GM18511 (cell line): ENCODE data around the gene STOM.

Experiments used
- ATAC-seq: cut with Tn5 transposase; IDR thresholded peaks from one replicate; pipeline ENCODE4 v1.9.1; 2021; ENCODE audit warnings: mild to moderate bottlenecking, moderate library complexity; ENCODE audit not compliant: unreplicated experiment

Gene STOM

DNA sequence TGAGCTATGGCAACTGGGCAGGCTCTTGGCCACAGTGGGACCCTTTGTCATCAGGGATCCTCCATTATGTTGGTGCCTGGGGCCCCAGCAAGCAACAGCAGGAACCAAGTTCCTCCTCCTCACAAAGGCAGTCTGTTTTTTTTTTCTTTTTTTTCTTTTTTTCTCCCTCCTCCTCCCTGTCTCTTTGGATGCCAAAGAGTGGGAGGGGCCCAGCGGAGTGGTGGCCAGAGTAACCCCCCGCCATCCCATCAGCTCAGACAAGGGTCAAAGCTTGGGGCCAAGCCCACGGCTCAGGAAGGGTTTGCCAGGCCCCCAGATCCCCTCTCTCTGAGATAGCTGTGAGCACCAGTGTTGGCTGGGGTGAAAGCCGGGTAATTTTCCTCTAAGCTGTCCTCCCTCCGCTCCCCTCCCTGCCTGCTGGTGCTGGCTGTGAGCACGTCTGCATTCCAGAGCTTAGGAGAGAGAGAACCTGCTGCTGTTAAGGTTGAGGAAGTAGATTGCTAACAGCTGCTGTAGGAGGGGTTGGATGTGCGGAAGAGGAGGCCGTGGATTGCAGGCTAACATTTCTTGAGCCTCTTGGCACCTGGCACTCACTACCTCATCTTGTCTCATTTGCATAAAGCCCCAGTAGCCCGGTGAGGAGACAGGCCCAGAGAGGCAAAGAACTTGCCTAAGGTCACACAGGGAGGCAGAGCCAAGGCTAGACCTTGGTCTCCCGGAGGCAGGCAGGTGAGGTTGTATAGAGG is 80.9 kb downstream of the STOM start:
- ATAC-seq, result no peak
